Keratinocyte (primary cell): Measurements from ENCODE around the gene LSAMP. TPM values are rescaled to one million over a fixed set of nuclear protein-coding genes. Genes with fewer than 3 reads are reported as not detected.
"Not testable (repeated sequence)": the region's sequence is repeated elsewhere in the genome, so short reads cannot be mapped to it uniquely, and the experiment has no call there.

ENCODE experiments used
- DNase-seq: peaks from one replicate; pipeline ENCODE4 v3.0.0-alpha.2; 2011; ENCODE audit warnings: low read depth, missing footprints, low spot score
- FAIRE-seq: peaks from 2 replicates; lab custom pipeline; 2011; peaks lifted over from hg19 to GRCh38; lab: Jason Lieb, UNC
- H2AFZ ChIP-seq: 2 replicates; pipeline ENCODE4 v1.6.0; 2012; ENCODE audit warnings: low read length, control low read depth, inconsistent platforms; ENCODE audit not compliant: control insufficient read depth
- H3K27ac ChIP-seq: 2 replicates; pipeline ENCODE4 v1.5.1; 2011; ENCODE audit warnings: low read length; ENCODE audit not compliant: control insufficient read depth, insufficient read depth
- H3K27me3 ChIP-seq: 3 replicates; pipeline ENCODE4 v1.6.0; 2011; ENCODE audit warnings: low read length; ENCODE audit not compliant: control insufficient read depth, insufficient read depth; ENCODE audit errors: extremely low read depth
- H3K36me3 ChIP-seq, 2 experiments: 2 replicates in 1 of 2; 3 replicates in 1 of 2; pipeline ENCODE4 v1.5.1; 2011; ENCODE audit warnings: low read length in 2 of 2, mild to moderate bottlenecking in 1 of 2; ENCODE audit not compliant: control insufficient read depth in 2 of 2, insufficient read depth in 2 of 2; ENCODE audit errors: extremely low read depth in 1 of 2
- H3K4me1 ChIP-seq: 3 replicates; pipeline ENCODE4 v1.5.1; 2011; ENCODE audit warnings: low read length; ENCODE audit not compliant: control insufficient read depth, insufficient read depth; ENCODE audit errors: extremely low read depth
- H3K4me2 ChIP-seq: 3 replicates; pipeline ENCODE4 v1.6.0; 2011; ENCODE audit warnings: low read depth, low read length; ENCODE audit not compliant: control insufficient read depth, insufficient read depth; ENCODE audit errors: extremely low read depth
- H3K4me3 ChIP-seq, 3 experiments: fragments of 200-600 bp in 1 of 3; sonication (generic) in 1 of 3; 2 replicates in 2 of 3; 3 replicates in 1 of 3; pipeline ENCODE4 v1.5.1; 2011 to 2016; ENCODE audit warnings: low read length in 3 of 3, mild to moderate bottlenecking in 3 of 3, control low read depth in 2 of 3, inconsistent platforms in 1 of 3, low read depth in 1 of 3, mixed read lengths in 1 of 3, mixed run types in 1 of 3, moderate library complexity in 1 of 3; ENCODE audit not compliant: control insufficient read depth in 2 of 3, insufficient read depth in 2 of 3; ENCODE audit errors: extremely low read depth in 1 of 3
- H3K79me2 ChIP-seq: 2 replicates; pipeline ENCODE4 v1.6.0; 2012; ENCODE audit warnings: low read length; ENCODE audit not compliant: control insufficient read depth, insufficient read depth
- H3K9ac ChIP-seq: 3 replicates; pipeline ENCODE4 v1.6.0; 2011; ENCODE audit warnings: low read length; ENCODE audit not compliant: control insufficient read depth, insufficient read depth; ENCODE audit errors: extremely low read depth
- H3K9me1 ChIP-seq: 3 replicates; pipeline ENCODE4 v1.6.0; 2011; ENCODE audit warnings: low read length; ENCODE audit not compliant: control insufficient read depth, insufficient read depth; ENCODE audit errors: extremely low read depth
- H3K9me3 ChIP-seq: 2 replicates; pipeline ENCODE4 v1.5.1; 2012; ENCODE audit warnings: low read depth, low read length; ENCODE audit not compliant: control insufficient read depth
- H4K20me1 ChIP-seq: 3 replicates; pipeline ENCODE4 v1.6.0; 2011; ENCODE audit warnings: low read length; ENCODE audit not compliant: control insufficient read depth, insufficient read depth; ENCODE audit errors: extremely low read depth
- CTCF ChIP-seq, 3 experiments: IDR thresholded peaks in 1 of 3; conservative IDR thresholded peaks in 1 of 3; optimal IDR thresholded peaks in 1 of 3; 2 replicates in 2 of 3; 3 replicates in 1 of 3; pipeline versions ENCODE3 to v1.5.1; 2011; ENCODE audit warnings: low read length in 3 of 3, mild to moderate bottlenecking in 3 of 3, moderate library complexity in 2 of 3, control low read depth in 1 of 3, inconsistent platforms in 1 of 3; ENCODE audit not compliant: insufficient read depth in 2 of 3; ENCODE audit errors: extremely low read depth in 1 of 3
- EZH2 ChIP-seq: IDR thresholded peaks from one replicate; pipeline ENCODE4 v1.6.1; 2012; ENCODE audit warnings: inconsistent platforms, mild to moderate bottlenecking, low read length, moderate library complexity
- dilution Hi-C: fragments of 300-500 bp; cut with MboI; formaldehyde crosslinking; loops from one replicate; pipeline ENCODE4 v1.7.0; 2020; ENCODE audit warnings: low sequenced_read_pairs; ENCODE audit not compliant: extremely low pct_ligation_motif_present
- polyA plus RNA-seq, 5 experiments: library from polyadenylated mRNA; depleted of rRNA in 3 of 5; stranded (reverse) in 3 of 5; stranded (forward) in 1 of 5; unstranded in 1 of 5; fragments of >200 nt; gene quantifications; 1 replicate in 1 of 5; 2 replicates in 3 of 5; 3 replicates in 1 of 5; pipeline versions ENCODE4 v1.2.1 to v1.2.3, GENCODE V29; 2011 to 2012; ENCODE audit warnings: missing spikeins in 2 of 5, low read depth in 1 of 5, low replicate concordance in 1 of 5
- small RNA-seq, 3 experiments: library from RNA; depleted of rRNA; stranded (forward); fragments of <200 nt; gene quantifications; one replicate each; pipeline ENCODE3, GENCODE V24; 2012; ENCODE audit warnings: low read depth in 3 of 3, low replicate concordance in 1 of 3; ENCODE audit not compliant: insufficient read length in 3 of 3

Gene LSAMP
- polyA plus RNA-seq, 1 donor (not counting 4 experiments of a cell fraction or from before 2014, with no cell fraction given) = 0.12 TPM

GRCh38 chr3:115758076-115758763 is 687.1 kb downstream of the LSAMP start:
- dilution Hi-C loops = no loop called here
- Histone ChIP-seq H3K27me3 (no peaks in the 10 kb centered on the region), H3K4me1 (no peaks in the 10 kb centered on the region), H3K9ac (no peak overlapping the region), H2AFZ (no peak overlapping the region), H3K36me3 (no peaks in the 10 kb centered on the region), H4K20me1 (no peaks in the 10 kb centered on the region), H3K9me3 (no peaks in the 10 kb centered on the region), H3K4me2 (no peak overlapping the region), H3K27ac (no peak overlapping the region), H3K79me2 (no peaks in the 10 kb centered on the region), H3K4me3 (no peak overlapping the region), H3K9me1 (no peaks in the 10 kb centered on the region)
- FAIRE-seq (no peak), DNase-seq (no peak)
- no peak for TF ChIP-seq CTCF (optimal IDR thresholded peaks at IDR 0.05 in 1 of 3, IDR thresholded peaks at IDR 0.05 in 1 of 3, conservative IDR thresholded peaks at IDR 0.05 in 1 of 3; ENCODE audit: extremely low read depth in 1 of 3, insufficient read depth in 2 of 3, low read length in 3 of 3)
- TF ChIP-seq EZH2 = no peak

GRCh38 chr3:115752978-115753377 is 692.3 kb downstream of the LSAMP start:
- not testable (repeated sequence) for FAIRE-seq

More at GRCh38 chr3:115752978-115753377, 692.3 kb downstream of the LSAMP start:
- H3K9ac ChIP-seq, H3K4me3 ChIP-seq, H2AFZ ChIP-seq, H3K9me1 ChIP-seq, H3K79me2 ChIP-seq, H3K27me3 ChIP-seq, H3K27ac ChIP-seq, dilution Hi-C loops, H3K9me3 ChIP-seq, DNase-seq, H4K20me1 ChIP-seq, H3K4me1 ChIP-seq, H3K4me2 ChIP-seq, H3K36me3 ChIP-seq: not testable (repeated sequence)

Small RNAs within 50 kb of the gene (small RNA-seq; reads per million reads assigned to genes)
- gene RN7SL815P = 0 reads per million in 3 experiments
